HG03521 (cell line): ENCODE measurements around the gene DMRT1.

Experiments used
- ATAC-seq: cut with Tn5 transposase; IDR thresholded peaks from one replicate; pipeline ENCODE4 v1.9.1; 2021; ENCODE audit warnings: mild to moderate bottlenecking, moderate library complexity; ENCODE audit not compliant: unreplicated experiment

Gene DMRT1

DNA sequence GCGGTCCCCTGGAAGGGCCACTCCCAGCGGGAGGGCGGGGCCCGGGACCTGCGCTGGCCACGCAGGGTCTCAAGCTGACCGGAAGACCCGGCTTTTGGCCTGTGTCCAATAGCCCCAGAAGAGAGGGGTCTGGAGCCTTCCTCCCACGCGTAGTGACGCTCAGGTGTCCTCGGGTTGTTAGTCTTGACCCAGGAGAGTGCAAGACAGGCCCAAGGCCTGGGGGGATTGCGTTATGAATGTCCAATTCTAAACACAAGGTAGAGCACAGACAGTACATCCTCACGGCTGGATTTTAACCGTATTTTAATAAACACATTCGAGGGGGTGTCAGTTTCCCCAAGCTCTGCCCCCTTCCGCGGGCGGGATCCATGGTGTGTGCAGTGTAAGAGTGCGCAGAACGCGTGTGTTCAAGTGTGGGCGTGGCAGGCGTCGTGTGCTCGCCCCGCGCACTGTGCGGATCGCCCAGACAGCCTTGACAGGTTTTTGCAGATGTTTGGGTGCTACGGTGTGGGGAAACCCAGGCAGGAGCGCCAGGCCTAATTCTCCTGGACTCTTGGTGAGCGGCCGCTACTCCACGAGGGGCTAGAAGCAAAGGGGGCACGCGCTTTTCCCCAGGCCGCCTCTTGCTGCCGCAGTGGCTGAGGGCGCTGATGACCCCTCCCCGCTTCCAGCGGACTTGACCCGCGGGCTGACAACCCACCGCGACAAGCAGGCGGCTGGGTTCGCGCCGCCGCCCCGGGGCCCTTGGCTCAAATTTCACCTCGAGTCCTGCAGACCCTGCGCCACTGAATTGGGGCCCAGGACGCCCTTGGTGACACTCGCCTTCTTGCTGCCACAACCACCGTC lies 128.9 kb downstream of the DMRT1 start:
- no peak for ATAC-seq

DNA sequence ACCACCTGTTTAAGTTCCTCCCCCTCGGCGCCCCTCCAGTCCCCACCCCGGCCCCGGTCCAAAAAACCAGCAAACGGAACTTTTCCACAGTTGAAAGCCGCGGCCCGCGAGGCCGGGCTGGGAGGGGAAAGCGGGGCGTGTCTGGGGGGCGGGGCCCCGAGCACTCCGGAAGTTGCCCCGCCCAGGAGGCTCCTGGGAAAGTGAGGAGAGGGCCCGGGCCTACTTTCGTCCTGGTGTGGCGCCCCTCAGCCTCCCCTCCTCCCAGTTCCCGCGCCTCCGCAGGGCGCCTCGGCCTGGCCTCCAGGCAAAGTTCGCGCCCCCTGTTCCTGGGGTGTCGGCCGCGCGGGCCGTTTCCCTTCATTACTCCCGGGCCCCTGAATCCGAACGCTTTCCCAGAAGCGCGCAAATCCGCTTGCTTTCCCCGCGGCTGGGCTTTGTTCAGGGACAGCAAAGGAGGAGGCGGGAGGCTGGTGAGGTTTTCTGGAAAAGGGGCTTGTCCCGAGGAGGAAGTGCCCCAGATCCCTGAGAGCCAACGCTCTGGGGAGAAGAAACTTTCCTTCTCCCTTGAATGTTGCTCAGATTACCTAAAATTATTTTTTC lies 130.5 kb downstream of the DMRT1 start:
- no peak for ATAC-seq

DNA sequence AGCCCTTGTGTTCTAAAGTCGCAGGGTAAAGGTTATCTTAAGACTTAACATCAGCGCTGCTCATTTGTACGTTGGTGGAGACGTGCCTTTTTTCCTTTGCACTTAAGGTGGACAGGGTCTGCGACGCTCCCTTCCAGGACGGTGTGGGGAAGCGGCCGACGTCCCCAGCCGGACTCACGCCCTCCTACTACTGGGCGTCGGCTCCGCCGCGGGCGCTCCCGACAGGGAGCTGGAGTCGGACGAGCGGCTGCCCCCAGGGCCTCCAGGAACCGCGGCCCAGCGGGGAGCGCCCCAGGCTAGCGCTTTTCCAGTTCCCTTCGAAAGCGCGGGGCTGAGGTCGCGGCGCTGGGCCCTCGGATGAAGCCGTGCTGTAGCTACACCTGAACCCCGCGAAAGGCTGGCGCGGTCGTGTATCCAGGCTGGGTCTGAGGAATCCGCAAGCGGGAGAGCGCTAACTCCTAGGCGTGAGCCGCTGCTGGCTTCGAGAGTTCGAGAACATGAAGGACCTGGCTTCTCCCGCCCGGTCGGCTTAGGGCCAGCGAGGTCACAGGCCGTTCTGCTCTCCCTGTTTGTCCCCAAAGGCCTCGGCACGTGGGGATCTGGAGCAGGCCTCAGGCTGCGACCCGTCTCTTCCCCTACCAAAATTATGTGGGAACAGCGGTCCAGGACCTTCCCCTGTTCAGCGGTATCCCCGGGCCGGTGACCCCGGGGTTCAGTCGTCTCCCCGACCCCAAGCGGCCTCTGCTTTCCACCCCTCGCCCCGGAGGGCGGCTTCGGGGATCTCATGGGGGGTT lies 131.2 kb downstream of the DMRT1 start:
- no peak for ATAC-seq

DNA sequence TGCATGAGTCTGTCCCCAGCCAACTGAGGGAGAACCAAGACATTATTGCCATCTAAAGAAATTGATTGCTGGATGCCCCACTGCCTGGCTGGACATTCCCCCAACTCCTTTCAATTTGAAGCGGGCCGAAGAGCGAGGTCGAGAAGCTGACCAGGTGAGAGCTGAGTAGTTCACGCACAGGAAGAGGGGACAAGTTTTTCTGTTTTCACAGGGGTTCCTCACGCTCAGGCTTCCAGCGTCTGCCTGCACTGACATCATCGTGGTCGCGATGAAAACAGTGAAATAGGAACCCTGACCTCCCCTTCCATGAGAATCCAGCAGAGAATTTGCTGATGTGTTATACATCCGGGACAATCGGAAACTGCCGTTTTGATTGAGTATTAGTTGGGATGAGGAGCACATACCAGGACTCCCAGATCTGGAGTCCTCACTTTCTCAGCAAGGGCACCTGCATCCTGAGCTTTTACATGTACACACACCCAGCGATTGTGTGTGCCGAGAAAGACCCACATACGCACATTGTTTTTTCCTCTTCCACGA lies 131.9 kb downstream of the DMRT1 start:
- no peak for ATAC-seq

GRCh38 chr9:974031-974995 lies 132.8 kb downstream of the DMRT1 start:
- no peak for ATAC-seq

DNA sequence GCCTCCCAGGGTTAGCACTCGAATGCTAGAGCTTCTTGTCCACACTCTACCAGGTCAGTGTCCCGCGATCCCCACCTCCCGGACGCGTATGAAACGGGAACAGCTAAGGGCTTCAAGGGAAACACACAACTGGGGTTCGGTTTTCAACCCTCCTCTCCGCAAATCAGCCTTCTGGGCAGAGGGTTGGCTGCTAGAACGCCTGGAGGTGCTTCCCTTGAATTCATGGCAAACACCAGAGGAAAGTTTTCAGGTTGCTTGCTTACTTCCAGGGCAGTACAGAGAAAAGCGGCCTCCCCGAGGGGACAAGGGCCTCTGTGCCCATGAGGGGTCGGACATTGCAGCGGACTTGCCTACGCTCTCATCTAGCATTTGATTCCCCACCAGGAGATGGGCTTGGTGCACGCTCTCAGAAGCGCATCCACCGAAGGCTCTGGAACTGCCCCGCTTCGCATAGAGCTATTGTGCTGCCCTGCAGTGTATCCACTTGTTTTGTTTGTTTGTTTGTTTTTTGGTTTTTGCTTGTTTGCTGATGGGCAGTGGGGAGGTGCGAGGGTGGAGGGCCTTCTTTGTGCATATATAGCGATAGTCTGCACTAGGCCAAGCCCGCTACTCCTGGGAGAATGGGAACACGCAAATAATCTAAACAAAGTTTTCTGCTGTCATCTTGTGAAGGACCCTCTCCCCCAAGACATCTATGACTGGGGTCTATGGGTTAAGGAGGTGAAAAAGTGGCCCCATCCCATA lies 133.7 kb downstream of the DMRT1 start:
- ATAC-seq, result no peak

DNA sequence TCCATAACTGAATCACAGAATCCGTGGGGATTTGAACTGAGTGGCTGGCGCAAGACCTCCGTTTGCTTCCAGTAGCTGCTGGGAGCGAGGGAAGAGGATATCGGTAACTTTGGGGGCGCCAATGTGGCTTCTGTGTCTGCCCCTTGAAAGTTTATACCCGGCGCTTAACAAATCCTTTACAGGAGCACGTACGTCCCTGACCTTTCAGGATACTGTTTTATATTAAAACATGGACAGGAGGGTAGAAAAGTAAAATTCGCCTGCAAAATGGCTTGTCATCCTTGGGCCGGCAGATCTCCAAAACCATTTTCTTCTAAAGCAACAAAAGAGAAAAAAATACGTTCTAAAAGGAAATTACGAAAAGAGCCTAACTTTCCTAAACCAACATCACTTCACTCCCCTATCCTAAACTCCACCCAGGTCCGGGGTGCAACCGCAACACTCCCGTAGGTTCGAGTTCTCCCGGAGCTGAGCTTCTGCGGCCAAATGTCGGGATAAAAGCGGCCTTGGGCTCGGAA lies 134.3 kb downstream of the DMRT1 start:
- no peak for ATAC-seq

- no peak for ATAC-seq
Observed at GRCh38 chr9:976258-976942, 134.9 kb downstream of the DMRT1 start, which contains the start of gene DMRT3. Gene DMRT3, plus strand, starts transcription at chr9:976655. Its CDS starts 347 bp downstream, at chr9:977002.

DNA sequence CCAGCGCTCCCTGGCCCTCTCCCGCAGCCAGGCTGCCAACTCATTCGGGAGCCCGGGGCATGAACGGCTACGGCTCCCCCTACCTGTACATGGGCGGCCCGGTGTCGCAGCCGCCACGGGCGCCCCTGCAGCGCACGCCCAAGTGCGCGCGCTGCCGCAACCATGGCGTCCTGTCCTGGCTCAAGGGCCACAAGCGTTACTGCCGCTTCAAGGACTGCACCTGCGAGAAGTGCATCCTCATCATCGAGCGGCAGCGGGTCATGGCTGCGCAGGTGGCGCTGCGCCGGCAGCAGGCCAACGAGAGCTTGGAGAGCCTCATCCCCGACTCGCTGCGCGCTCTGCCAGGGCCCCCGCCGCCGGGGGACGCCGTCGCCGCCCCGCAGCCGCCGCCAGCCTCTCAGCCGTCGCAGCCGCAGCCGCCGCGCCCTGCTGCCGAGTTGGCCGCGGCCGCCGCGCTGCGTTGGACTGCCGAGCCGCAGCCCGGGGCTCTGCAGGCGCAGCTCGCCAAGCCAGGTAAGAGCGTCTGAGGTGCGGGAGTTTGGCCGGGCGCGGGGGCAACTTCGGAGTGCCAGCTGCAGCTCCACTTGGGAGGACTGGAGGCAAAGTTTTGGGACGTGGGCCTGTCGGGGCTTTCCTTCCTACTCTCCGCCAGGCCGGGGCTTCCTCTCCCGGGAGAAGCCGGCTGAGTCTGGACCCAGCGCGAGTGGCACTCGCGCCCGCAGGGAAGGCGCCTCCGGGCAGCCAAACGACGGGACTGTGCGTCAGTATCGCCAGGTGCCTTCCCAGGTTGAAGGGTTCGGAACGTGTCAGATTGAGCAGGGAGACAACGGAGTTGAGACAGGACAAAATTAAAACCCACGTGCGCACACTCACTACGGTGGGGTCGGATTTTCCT lies 135.7 kb downstream of the DMRT1 start:
- no peak for ATAC-seq

DNA sequence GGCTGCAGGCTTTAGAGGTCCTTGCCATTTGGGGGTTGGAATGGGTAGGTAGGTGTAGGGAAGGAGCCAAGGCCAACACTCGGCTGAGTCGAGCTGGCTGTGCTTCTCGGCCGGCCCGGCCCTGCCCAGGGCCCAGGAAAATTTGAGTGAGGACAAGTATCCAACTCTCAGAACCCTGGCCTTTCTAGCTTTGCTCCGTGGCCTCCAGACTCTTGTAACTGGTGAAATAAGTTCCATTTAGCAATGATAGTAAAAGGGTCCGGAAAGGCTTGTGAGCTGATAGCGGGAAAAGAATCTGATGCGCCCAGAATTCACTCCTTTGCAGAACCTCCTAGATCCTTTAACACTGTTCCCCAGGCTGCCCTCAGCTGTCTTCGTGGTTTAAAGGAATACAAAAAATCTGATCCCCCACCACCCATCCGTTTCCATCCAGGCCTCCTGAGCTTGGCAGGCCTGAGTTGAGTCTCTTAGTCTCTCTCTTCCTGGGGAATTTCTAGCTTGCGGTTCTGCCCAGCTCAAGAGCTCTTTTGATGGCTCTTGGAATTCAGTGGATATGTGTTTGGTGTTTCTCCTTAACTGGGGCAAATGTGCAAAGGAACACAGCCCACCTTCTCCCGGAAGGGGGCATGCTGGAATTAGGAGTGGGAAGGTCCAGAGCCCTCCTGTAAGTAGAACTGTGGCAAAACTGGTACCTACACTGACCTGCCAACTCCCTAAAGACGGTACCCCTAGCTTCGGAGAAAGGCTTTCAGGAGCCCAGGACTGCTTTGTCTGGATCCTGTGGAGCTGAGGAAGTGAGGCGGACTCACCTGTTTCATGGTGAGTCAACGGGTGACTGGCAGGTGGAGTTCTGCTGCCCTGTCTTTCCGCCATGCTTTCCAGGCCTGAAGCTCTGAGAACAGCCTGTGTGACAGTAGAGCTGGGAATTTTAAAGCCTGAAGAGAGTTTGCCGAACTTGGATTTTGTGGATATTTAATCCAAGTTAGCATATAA lies 136.6 kb downstream of the DMRT1 start:
- no peak for ATAC-seq

DNA sequence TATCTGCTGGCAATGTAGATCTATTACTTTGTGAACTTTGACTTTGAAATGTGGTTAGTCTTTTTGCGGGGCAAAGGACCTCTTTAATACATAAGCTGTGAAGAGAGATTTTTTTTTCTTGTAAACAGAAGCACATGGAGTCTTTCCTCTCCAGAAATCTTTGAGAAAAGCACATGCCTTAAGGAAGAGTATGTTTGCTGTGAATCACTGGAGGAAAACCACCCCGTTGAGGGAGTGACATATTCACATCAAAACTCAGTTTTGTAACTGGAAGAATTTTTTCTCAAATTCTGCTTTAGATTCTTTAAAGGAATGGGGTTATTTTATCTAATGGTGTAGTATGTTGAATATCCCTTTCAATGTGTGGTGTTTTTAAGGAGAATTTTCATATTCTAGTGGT lies 138.5 kb downstream of the DMRT1 start:
- no peak for ATAC-seq

DNA sequence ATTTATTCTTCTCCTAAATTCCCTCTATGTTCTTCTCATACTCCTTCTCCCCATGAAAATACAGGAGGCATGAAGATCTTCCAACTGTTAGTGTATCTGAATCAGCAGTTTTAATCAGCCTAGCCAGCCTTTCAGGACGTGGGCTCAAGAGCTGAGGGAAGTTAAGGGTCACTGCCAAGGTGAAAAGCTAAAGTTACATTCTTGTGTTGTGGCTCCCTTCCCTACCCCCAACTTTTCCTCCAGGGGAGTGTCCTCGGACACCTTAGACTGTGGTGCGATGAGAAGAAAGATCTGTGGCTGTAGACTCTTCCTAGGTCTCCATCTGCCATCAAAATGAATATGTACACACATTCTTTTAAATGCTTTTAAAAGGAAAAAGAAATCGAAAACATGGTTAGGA lies 139.1 kb downstream of the DMRT1 start:
- no peak for ATAC-seq

GRCh38 chr9:981491-981898 lies 140.0 kb downstream of the DMRT1 start:
- ATAC-seq, result no peak

DNA sequence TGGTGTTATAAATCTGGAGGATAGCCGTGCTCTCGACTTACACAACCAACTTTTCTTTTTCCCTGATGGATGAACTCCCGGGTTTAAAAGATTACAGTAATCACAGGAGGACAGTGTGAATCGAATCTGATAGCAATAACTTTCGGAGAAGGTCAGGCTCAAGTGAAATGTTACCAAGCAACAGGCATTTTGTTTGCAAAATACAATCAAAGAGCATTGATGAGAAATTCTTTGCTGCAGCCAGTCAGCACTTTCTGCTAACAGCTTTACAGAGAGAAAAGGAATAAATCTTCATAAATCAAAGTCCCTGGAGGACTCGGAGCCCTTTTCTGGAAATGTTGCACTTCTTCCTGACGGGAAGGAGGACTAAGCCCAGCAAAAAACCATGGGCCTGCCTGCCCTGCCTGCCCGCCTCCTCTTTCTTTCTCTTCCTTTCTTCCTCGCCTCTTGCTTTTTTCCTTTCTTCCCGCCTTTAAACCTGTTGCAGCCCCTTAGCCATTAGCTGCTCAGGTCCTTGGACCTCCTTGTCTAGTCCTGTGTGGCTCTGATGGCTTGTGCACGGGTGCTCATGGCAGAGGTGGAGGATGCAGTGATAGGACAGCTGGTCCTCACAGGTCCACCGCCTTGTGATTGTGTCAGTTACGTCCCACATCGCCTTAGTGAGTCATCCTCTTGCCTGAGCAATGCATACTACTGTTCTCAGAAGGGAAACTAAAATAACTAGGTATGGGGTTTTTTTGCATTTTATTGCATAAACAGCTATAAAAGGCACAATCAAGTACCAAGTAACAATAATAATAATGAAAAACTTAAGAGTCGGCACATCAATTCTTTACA lies 141.1 kb downstream of the DMRT1 start:
- ATAC-seq, result no peak

- ATAC-seq, result peak; percentile 52
Observed at GRCh38 chr9:994005-994404, 152.5 kb downstream of the DMRT1 start.

DNA sequence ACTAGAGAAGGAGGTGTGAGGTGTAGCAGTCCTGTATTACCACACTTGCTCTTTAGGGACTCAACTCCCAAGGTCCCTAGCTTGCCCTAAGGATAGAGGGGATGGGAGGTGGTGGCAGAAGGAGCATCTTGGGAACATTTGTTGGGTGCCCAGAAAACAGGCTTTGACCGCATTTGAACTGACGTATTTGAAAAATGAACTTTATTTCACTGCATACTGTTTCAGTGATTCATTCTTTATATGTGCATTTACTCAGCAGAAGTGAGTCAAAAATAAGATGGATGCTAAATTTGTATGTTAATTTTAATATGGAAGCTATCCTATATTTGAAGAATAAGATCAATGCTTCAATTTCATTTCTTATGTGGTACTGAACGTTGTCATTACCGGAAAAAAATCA lies 153.7 kb downstream of the DMRT1 start:
- no peak for ATAC-seq
